ENCODE data around the gene ILKAP. TPM values are rescaled to one million over a fixed set of nuclear protein-coding genes. Genes with fewer than 3 reads are reported as not detected.

Gene ILKAP
- total and polyA plus RNA-seq, 2 of the 4 experiments (the other 2 are of a cell fraction) = 13.3 to 44.2 TPM

DNA sequence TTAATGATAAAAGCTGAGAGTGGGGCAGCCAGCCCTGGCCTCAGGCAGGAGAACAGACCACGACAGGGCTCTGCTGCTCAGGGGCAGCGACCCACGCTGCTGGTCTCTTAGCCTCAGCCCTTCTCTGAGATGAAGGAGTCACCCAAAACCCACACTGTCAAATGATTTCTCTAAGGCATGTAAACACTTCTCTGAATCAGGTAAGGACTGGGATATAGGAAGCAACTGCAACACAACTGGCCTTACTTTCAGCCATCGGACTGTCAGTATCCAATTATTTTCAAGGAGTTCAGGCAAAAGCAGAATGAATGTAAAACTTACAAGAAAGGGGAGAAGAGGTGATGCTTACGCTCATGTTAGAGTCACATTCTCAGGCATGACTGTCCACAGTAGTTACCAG is 22.9 kb downstream of the ILKAP start:
- no peaks in the 10 kb centered on the region for H3K27me3 ChIP-seq (ENCODE audit: control insufficient read depth, insufficient read depth, low read length)
- H2AK5ac ChIP-seq (ENCODE audit: low read depth, low read length) = no peak overlapping the region
- no peak overlapping the region for H3K4me3 ChIP-seq (ENCODE audit: insufficient read depth, low read depth, low read length)
- ATAC-seq (ENCODE audit: low read depth) = no peak
- no peak overlapping the region for H4K5ac ChIP-seq (ENCODE audit: low read depth, low read length)
- no peak overlapping the region for H4K8ac ChIP-seq (ENCODE audit: low read depth in 2 of 2, low read length in 2 of 2)
- no peak overlapping the region for H2BK20ac ChIP-seq (ENCODE audit: low read depth, low read length)
- no peak overlapping the region for H2BK15ac ChIP-seq (ENCODE audit: low read depth, low read length)
- 100% methylated on average over 1 of the region's 5 CpGs; no CpG with 5 or more reads in 1 of the 2 experiments for WGBS, 2 experiments (ENCODE audit: extremely low coverage in 2 of 2, insufficient read length in 1 of 2)
- peaks cover 36 to 66% of the 10 kb centered on the region in 2 experiments for H3K79me1 ChIP-seq (ENCODE audit: low read depth in 1 of 2, low read length in 2 of 2)
- no peak overlapping the region for H3K23ac ChIP-seq (ENCODE audit: low read depth, low read length)
- BruUV-seq (replicated peaks) = no TSS peak
- ChIA-PET POLR2A (ENCODE audit: unreplicated experiment) (no interaction called here), CTCF (no interaction called here)
- H2AFZ ChIP-seq (replicated peaks; ENCODE audit: low read length, poor library complexity) = no peak overlapping the region
- no peak overlapping the region for H3K4me2 ChIP-seq (ENCODE audit: low read depth, low read length)
- in situ Hi-C loops (cut with MboI; ENCODE audit: low sequenced_read_pairs) = no loop called here
- peaks cover 12% of the 10 kb centered on the region for H3K4me1 ChIP-seq (ENCODE audit: control insufficient read depth, insufficient read depth, low read length)
- no peak for TF ChIP-seq RAD21 (IDR thresholded peaks at IDR 0.05; ENCODE audit: low read length)
- TF ChIP-seq SMC3 (IDR thresholded peaks at IDR 0.05; ENCODE audit: low read depth, low read length) = no peak
- TF ChIP-seq RCOR1 (IDR thresholded peaks at IDR 0.05; ENCODE audit: insufficient replicate concordance, low read length) = no peak
- no peak for TF ChIP-seq NFE2L2 (IDR thresholded peaks at IDR 0.05; ENCODE audit: low read depth, low read length)
- no peak for TF ChIP-seq CHD1 (IDR thresholded peaks at IDR 0.05; ENCODE audit: low read depth, low read length)
- TF ChIP-seq BHLHE40 (IDR thresholded peaks at IDR 0.05; ENCODE audit: low read depth, low read length) = no peak
- no peak for TF ChIP-seq FOS (IDR thresholded peaks at IDR 0.05; ENCODE audit: low read depth, low read length)
- TF ChIP-seq MXI1 (IDR thresholded peaks at IDR 0.05; ENCODE audit: borderline replicate concordance, low read depth, low read length) = no peak
- no peak for TF ChIP-seq MAZ (IDR thresholded peaks at IDR 0.05; ENCODE audit: borderline replicate concordance, low read depth, low read length)
- TF ChIP-seq, protein P1, sequence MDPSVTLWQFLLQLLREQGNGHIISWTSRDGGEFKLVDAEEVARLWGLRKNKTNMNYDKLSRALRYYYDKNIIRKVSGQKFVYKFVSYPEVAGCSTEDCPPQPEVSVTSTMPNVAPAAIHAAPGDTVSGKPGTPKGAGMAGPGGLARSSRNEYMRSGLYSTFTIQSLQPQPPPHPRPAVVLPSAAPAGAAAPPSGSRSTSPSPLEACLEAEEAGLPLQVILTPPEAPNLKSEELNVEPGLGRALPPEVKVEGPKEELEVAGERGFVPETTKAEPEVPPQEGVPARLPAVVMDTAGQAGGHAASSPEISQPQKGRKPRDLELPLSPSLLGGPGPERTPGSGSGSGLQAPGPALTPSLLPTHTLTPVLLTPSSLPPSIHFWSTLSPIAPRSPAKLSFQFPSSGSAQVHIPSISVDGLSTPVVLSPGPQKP (IDR thresholded peaks at IDR 0.05; ENCODE audit: borderline replicate concordance, low read depth, low read length) = no peak
- TF ChIP-seq, protein P2, sequence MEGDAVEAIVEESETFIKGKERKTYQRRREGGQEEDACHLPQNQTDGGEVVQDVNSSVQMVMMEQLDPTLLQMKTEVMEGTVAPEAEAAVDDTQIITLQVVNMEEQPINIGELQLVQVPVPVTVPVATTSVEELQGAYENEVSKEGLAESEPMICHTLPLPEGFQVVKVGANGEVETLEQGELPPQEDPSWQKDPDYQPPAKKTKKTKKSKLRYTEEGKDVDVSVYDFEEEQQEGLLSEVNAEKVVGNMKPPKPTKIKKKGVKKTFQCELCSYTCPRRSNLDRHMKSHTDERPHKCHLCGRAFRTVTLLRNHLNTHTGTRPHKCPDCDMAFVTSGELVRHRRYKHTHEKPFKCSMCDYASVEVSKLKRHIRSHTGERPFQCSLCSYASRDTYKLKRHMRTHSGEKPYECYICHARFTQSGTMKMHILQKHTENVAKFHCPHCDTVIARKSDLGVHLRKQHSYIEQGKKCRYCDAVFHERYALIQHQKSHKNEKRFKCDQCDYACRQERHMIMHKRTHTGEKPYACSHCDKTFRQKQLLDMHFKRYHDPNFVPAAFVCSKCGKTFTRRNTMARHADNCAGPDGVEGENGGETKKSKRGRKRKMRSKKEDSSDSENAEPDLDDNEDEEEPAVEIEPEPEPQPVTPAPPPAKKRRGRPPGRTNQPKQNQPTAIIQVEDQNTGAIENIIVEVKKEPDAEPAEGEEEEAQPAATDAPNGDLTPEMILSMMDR (conservative IDR thresholded peaks at IDR 0.05; ENCODE audit: low read depth, low read length) = no peak
- no peak for TF ChIP-seq POLR2A (IDR thresholded peaks at IDR 0.05; ENCODE audit: low read depth, low read length)
- TF ChIP-seq MAFK (IDR thresholded peaks at IDR 0.05; ENCODE audit: low read depth, low read length) = no peak
- TF ChIP-seq RFX5 (IDR thresholded peaks at IDR 0.05; ENCODE audit: low read depth, low read length) = no peak
- TF ChIP-seq CEBPB (IDR thresholded peaks at IDR 0.05; ENCODE audit: low read depth, low read length) = no peak
- no peak overlapping the region for H3K18ac ChIP-seq (ENCODE audit: low read depth, low read length)
- no peak for DNase-seq
- peaks cover 16% of the 10 kb centered on the region; the same call in 1 of the 2 replicates for H4K20me1 ChIP-seq (ENCODE audit: insufficient read depth, low read length)
- intact Hi-C loops (cut with micrococcal nuclease) = no loop called here
- no peak overlapping the region for H3K56ac ChIP-seq (ENCODE audit: extremely low read depth, insufficient read depth, low read length)
- no peak overlapping the region for H3K4ac ChIP-seq (ENCODE audit: low read depth, low read length)
- no peak overlapping the region for H3K14ac ChIP-seq (replicated peaks; ENCODE audit: low read depth, low read length)
- no peak overlapping the region for H4K91ac ChIP-seq (ENCODE audit: insufficient read depth, low read depth, low read length)
- dilution Hi-C loops (cut with HindIII; ENCODE audit: low sequenced_read_pairs, unreplicated experiment) = no loop called here
- no peak overlapping the region for H3K9ac ChIP-seq (ENCODE audit: low read depth, low read length)
- H3K27ac ChIP-seq (ENCODE audit: insufficient read depth, low read length) = no peak overlapping the region
- no peak overlapping the region for H2AK9ac ChIP-seq (replicated peaks; ENCODE audit: low read depth, low read length, poor library complexity)
- H3K36me3 ChIP-seq (ENCODE audit: control insufficient read depth, insufficient read depth, low read length) = peaks cover 55% of the 10 kb centered on the region
- H3K9me3 ChIP-seq (ENCODE audit: control insufficient read depth, insufficient read depth, low read length) = no peaks in the 10 kb centered on the region
- H2BK5ac ChIP-seq (ENCODE audit: low read depth, low read length, poor library complexity, severe bottlenecking) = no peak overlapping the region
- H2BK120ac ChIP-seq (ENCODE audit: low read depth, low read length) = no peak overlapping the region
- peaks cover 7% of the 10 kb centered on the region for H3K9me1 ChIP-seq (ENCODE audit: insufficient read depth, low read length)
